ENCODE results near the gene RGS12. TPM values are rescaled to one million over a fixed set of nuclear protein-coding genes. Genes with fewer than 3 reads are reported as not detected.

RGS12 gene
- total and polyA plus RNA-seq, 5 experiments from 2014 or later = 1.2 to 2.6 (median 2.0) TPM

GRCh38 chr4:3328814-3329663 lies 36.2 kb downstream of the RGS12 start:
- DNase-seq = no peak
- POLR2A ChIA-PET = interaction anchor here (0.6 kb wide), 1 partner anchor 168 kb away, joined by 3 read pairs; no protein-coding TSS in a partner anchor

GRCh38 chr4:3329887-3330286 lies 37.1 kb downstream of the RGS12 start:
- no peak for DNase-seq
- ATAC-seq = no peak
- H3K9me3 Mint-ChIP-seq = peaks cover 0 to 9% (median 3%) of the 10 kb centered on the region in 9 donors
- H3K27me3 Mint-ChIP-seq = peaks cover 0 to 3% (median 0%) of the 10 kb centered on the region in 5 donors
- POLR2A ChIA-PET = no interaction called here
- H3K4me1 Mint-ChIP-seq = peaks cover 0 to 4% (median 2%) of the 10 kb centered on the region in 4 donors
- H3K27ac Mint-ChIP-seq = no peak overlapping the region
- no peak overlapping the region for H3K4me3 Mint-ChIP-seq
- H3K36me3 Mint-ChIP-seq = peaks cover 0 to 9% (median 7%) of the 10 kb centered on the region in 3 donors

More at GRCh38 chr4:3328814-3329663, 36.2 kb downstream of the RGS12 start:
- peaks cover 0 to 4% (median 2%) of the 10 kb centered on the region in 4 donors for H3K4me1 Mint-ChIP-seq
- peak overlapping the region in 1 of 10 donors; percentile 22 for H3K27ac Mint-ChIP-seq
- H3K27me3 Mint-ChIP-seq = peaks cover 0 to 3% (median 0%) of the 10 kb centered on the region in 5 donors
- H3K36me3 Mint-ChIP-seq = peaks cover 0 to 9% (median 7%) of the 10 kb centered on the region in 3 donors
- H3K9me3 Mint-ChIP-seq = peaks cover 0 to 9% (median 3%) of the 10 kb centered on the region in 9 donors
- ATAC-seq = no peak
- no peak overlapping the region for H3K4me3 Mint-ChIP-seq

- ATAC-seq = no peak
- no peak overlapping the region for H3K4me3 Mint-ChIP-seq
- peaks cover 0 to 3% (median 2%) of the 10 kb centered on the region in 3 donors for H3K36me3 Mint-ChIP-seq
- H3K27ac Mint-ChIP-seq = peak overlapping the region in 1 of 10 donors; percentile 28
- no peak for DNase-seq
- POLR2A ChIA-PET = no interaction called here
- peaks cover 0 to 4% (median 0%) of the 10 kb centered on the region in 9 donors for H3K9me3 Mint-ChIP-seq
- peaks cover 0 to 3% (median 0%) of the 10 kb centered on the region in 5 donors for H3K27me3 Mint-ChIP-seq
- peaks cover 0 to 4% (median 2%) of the 10 kb centered on the region in 4 donors for H3K4me1 Mint-ChIP-seq
Measured at GRCh38 chr4:3330707-3331106, 37.9 kb downstream of the RGS12 start.

GRCh38 chr4:3331511-3332394 lies 38.9 kb downstream of the RGS12 start:
- Mint-ChIP-seq H3K36me3 (no peaks in the 10 kb centered on the region), H3K27ac (no peak overlapping the region), H3K4me3 (no peak overlapping the region), H3K27me3 (no peaks in the 10 kb centered on the region), H3K4me1 (peaks cover 0 to 4% (median 2%) of the 10 kb centered on the region in 4 donors), H3K9me3 (no peaks in the 10 kb centered on the region)
- POLR2A ChIA-PET = no interaction called here
- ATAC-seq (no peak), DNase-seq (no peak)

- H3K36me3 Mint-ChIP-seq = no peaks in the 10 kb centered on the region
- H3K27ac Mint-ChIP-seq = peak overlapping the region in 1 of 10 donors; percentile 23
- POLR2A ChIA-PET = no interaction called here
- H3K4me3 Mint-ChIP-seq = no peak overlapping the region
- no peaks in the 10 kb centered on the region for H3K9me3 Mint-ChIP-seq
- peaks cover 0 to 4% (median 3%) of the 10 kb centered on the region in 4 donors for H3K4me1 Mint-ChIP-seq
- peaks cover 0 to 2% (median 0%) of the 10 kb centered on the region in 5 donors for H3K27me3 Mint-ChIP-seq
- ATAC-seq (no peak), DNase-seq (no peak)
Measured at GRCh38 chr4:3332498-3332897, 39.7 kb downstream of the RGS12 start.

- DNase-seq (no peak), ATAC-seq (no peak)
- Mint-ChIP-seq H3K4me1 (peaks cover 0 to 4% (median 3%) of the 10 kb centered on the region in 4 donors), H3K27ac (no peak overlapping the region), H3K9me3 (no peaks in the 10 kb centered on the region), H3K4me3 (no peak overlapping the region), H3K36me3 (no peaks in the 10 kb centered on the region), H3K27me3 (peaks cover 0 to 5% (median 0%) of the 10 kb centered on the region in 5 donors)
- POLR2A ChIA-PET = no interaction called here
Measured at GRCh38 chr4:3334316-3334715, 41.5 kb downstream of the RGS12 start.

GRCh38 chr4:3335385-3335784 lies 42.6 kb downstream of the RGS12 start:
- Mint-ChIP-seq H3K36me3 (no peaks in the 10 kb centered on the region), H3K4me1 (peaks cover 0 to 6% (median 4%) of the 10 kb centered on the region in 4 donors), H3K27ac (no peak overlapping the region), H3K27me3 (peaks cover 0 to 6% (median 0%) of the 10 kb centered on the region in 5 donors), H3K9me3 (no peaks in the 10 kb centered on the region), H3K4me3 (no peak overlapping the region)
- POLR2A ChIA-PET = no interaction called here
- DNase-seq (no peak), ATAC-seq (no peak)

- DNase-seq (no peak), ATAC-seq (no peak)
- Mint-ChIP-seq H3K27me3 (peaks cover 0 to 6% (median 0%) of the 10 kb centered on the region in 5 donors), H3K4me3 (no peak overlapping the region), H3K36me3 (no peaks in the 10 kb centered on the region), H3K27ac (no peak overlapping the region), H3K9me3 (no peaks in the 10 kb centered on the region), H3K4me1 (peaks cover 0 to 7% (median 2%) of the 10 kb centered on the region in 4 donors)
- POLR2A ChIA-PET = no interaction called here
Measured at GRCh38 chr4:3335982-3336381, 43.2 kb downstream of the RGS12 start.

- Mint-ChIP-seq H3K4me3 (no peak overlapping the region), H3K36me3 (no peaks in the 10 kb centered on the region), H3K27ac (no peak overlapping the region), H3K9me3 (peaks cover 0 to under 1% (median 0%) of the 10 kb centered on the region in 9 donors), H3K4me1 (peaks cover 0 to 8% (median 2%) of the 10 kb centered on the region in 4 donors), H3K27me3 (peaks cover 0 to 6% (median 0%) of the 10 kb centered on the region in 5 donors)
- ATAC-seq (no peak), DNase-seq (no peak)
- POLR2A ChIA-PET = no interaction called here
Measured at GRCh38 chr4:3336382-3337356, 43.8 kb downstream of the RGS12 start.

- Mint-ChIP-seq H3K4me1 (peaks cover 6 to 15% (median 7%) of the 10 kb centered on the region in 4 donors), H3K27ac (no peak overlapping the region), H3K4me3 (no peak overlapping the region), H3K9me3 (peaks cover 0 to 1% (median 0%) of the 10 kb centered on the region in 9 donors), H3K27me3 (peaks cover 0 to 6% (median under 1%) of the 10 kb centered on the region in 5 donors), H3K36me3 (no peaks in the 10 kb centered on the region)
- DNase-seq (no peak), ATAC-seq (no peak)
- POLR2A ChIA-PET = no interaction called here
Measured at GRCh38 chr4:3337357-3337732, 44.5 kb downstream of the RGS12 start.

GRCh38 chr4:3337811-3338210 lies 45.0 kb downstream of the RGS12 start:
- H3K4me3 Mint-ChIP-seq = no peak overlapping the region
- POLR2A ChIA-PET = no interaction called here
- DNase-seq = no peak
- no peak for ATAC-seq
- no peak overlapping the region for H3K27ac Mint-ChIP-seq
- peaks cover 6 to 19% (median 11%) of the 10 kb centered on the region in 4 donors for H3K4me1 Mint-ChIP-seq
- H3K36me3 Mint-ChIP-seq = no peaks in the 10 kb centered on the region
- peaks cover 0 to 1% (median 0%) of the 10 kb centered on the region in 9 donors for H3K9me3 Mint-ChIP-seq
- H3K27me3 Mint-ChIP-seq = peaks cover 0 to 6% (median 2%) of the 10 kb centered on the region in 5 donors
